SJCRH30 (cell line): Measurements from ENCODE around the gene ACOD1. TPM values are rescaled to one million over a fixed set of nuclear protein-coding genes. Genes with fewer than 3 reads are reported as not detected.
"Not testable (repeated sequence)": the region's sequence is repeated elsewhere in the genome, so short reads cannot be mapped to it uniquely, and the experiment has no call there.

Source experiments
- DNase-seq, 2 experiments: peaks; one replicate each; pipeline ENCODE4 v3.0.0-alpha.2; 2015 to 2020
- H3K27ac ChIP-seq: fragments of 250-450 bp; sonication (Bioruptor Pico); 2 replicates; pipeline ENCODE4 v1.5.1; 2020; ENCODE audit warnings: mild to moderate bottlenecking, moderate library complexity
- H3K27me3 ChIP-seq: fragments of 250-450 bp; sonication (Bioruptor Pico); 2 replicates; pipeline ENCODE4 v1.5.1; 2020; ENCODE audit warnings: mild to moderate bottlenecking, moderate library complexity
- H3K36me3 ChIP-seq: fragments of 250-450 bp; sonication (Bioruptor Pico); 2 replicates; pipeline ENCODE4 v1.5.1; 2020; ENCODE audit warnings: mild to moderate bottlenecking, moderate library complexity
- H3K4me1 ChIP-seq: fragments of 250-450 bp; sonication (Bioruptor Pico); 2 replicates; pipeline ENCODE4 v1.5.1; 2020; ENCODE audit warnings: mild to moderate bottlenecking, moderate library complexity
- H3K4me3 ChIP-seq: fragments of 250-450 bp; sonication (Bioruptor Pico); 2 replicates; pipeline ENCODE4 v1.5.1; 2020; ENCODE audit warnings: mild to moderate bottlenecking, moderate library complexity
- H3K9me3 ChIP-seq: fragments of 250-450 bp; sonication (Bioruptor Pico); replicated peaks from 2 replicates; pipeline ENCODE4 v1.5.1; 2020; ENCODE audit warnings: mild to moderate bottlenecking, moderate library complexity
- total RNA-seq: library from RNA; depleted of rRNA; stranded (reverse); fragments of >200 nt; shearing (Covaris generic); gene quantifications from 2 replicates; pipeline ENCODE4 v1.2.3, GENCODE V29; 2014; rRNA removed

ACOD1 gene
- not detected in 2 replicates for total RNA-seq

DNA sequence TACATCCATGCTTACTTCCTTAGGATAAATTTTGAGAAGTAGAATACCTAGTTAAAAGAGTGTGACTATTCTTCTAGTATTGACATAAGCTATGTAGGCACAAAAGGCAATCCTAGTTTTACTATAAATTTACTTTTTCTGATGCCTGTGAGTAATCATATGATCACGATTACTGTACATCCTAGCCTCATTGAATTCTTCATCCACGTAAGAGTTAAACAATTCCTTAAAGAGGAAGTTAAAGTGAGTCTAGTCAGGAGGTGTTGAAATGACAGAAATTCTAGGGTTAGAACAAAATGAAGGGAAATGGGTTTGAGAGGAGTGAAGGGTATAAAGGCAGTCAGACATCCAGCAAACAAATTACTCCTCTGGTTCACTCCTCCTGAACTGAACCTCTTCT, at the start of gene ACOD1:
ACOD1 (plus strand) TSS at position 363 of the 400 bp plus-strand sequence. CDS start 48 bp downstream, outside the sequence.
- Histone ChIP-seq H3K9me3 (no peaks in the 10 kb centered on the region), H3K27me3 (no peaks in the 10 kb centered on the region), H3K4me3 (no peak within 1 kb of the TSS), H3K4me1 (no peaks in the 10 kb centered on the region), H3K27ac (no peak within 1 kb of the TSS), H3K36me3 (no peaks in the 10 kb centered on the region)
- no peak for DNase-seq

DNA sequence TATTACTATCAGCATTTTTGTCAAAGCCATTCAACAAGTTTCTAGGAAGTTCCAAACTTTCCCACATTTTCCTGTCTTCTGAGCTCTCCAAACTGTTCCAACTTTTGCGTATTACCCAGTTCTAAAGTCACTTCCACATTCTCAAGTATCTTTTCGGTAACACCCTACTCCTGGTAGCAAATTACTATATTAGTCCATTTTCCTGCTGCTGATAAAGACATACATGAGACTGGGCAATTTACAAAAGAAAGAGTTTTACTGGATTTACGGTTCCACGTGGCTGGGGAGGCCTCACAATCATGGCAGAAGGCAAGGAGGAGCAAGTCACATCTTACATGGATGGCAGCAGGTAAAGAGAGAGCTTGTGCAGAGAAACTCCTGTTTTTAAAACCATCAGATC, 49.2 kb upstream of the ACOD1 start:
- not testable (repeated sequence) for DNase-seq, H3K4me1 ChIP-seq, H3K27ac ChIP-seq, H3K27me3 ChIP-seq, H3K36me3 ChIP-seq, H3K9me3 ChIP-seq, H3K4me3 ChIP-seq

DNA sequence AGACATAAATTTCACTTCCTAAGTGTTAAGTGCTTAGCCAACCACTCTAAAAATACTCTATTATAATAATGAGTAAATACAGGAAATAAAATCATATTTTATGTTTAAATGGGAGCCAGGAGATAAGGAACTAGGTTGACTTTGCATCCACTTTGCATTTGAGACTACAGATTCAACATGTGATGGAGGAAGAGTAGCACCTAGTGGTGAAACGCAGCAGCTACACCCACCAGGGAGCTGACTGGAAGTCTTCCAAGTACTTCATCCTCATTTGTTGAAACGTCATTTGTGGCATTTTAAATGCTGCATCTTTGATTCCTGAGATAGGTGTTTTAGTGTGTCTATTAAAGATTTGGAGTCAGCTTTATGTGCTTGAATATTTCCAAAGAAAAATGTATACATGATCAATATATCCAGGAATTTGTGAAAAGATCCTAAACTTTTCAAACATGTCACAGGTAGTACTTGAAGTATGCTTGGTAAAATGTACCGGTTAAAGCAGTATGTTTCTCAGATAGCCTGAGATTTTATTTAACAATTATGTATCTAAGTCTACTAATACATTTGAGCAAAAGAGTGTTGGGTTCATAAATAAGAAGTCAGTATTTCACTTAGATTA, 44.7 kb upstream of the ACOD1 start:
- no peak overlapping the region for H3K27ac ChIP-seq
- peaks cover 7% of the 10 kb centered on the region for H3K9me3 ChIP-seq
- no peak overlapping the region for H3K4me3 ChIP-seq
- H3K36me3 ChIP-seq = no peaks in the 10 kb centered on the region
- H3K27me3 ChIP-seq = no peaks in the 10 kb centered on the region
- H3K4me1 ChIP-seq = no peaks in the 10 kb centered on the region
- DNase-seq = peak; percentile 51 to 77

DNA sequence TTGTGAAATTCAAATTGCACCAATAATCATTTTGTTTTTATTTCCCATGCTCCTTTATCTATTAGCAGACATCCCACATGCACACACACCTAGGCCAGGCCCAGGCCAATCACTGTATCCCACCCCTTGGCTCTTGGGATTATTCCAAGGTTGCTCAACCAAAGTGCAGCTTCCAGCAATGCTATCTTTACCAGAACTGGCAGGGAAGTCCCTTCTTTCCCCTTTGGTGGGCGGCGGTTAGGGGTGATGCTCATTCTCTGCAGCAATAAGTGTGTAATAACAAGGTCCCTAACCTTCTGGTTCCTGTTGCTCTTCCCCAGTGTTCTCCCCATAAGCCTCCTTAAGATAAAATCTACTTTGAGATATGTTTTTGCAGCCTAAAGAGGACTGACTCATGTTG, 43.8 kb upstream of the ACOD1 start:
- Histone ChIP-seq H3K27me3 (no peaks in the 10 kb centered on the region), H3K4me3 (no peak overlapping the region), H3K27ac (no peak overlapping the region), H3K9me3 (peaks cover 2% of the 10 kb centered on the region; the same call in 1 of the 2 replicates), H3K36me3 (no peaks in the 10 kb centered on the region), H3K4me1 (no peaks in the 10 kb centered on the region)
- no peak for DNase-seq

DNA sequence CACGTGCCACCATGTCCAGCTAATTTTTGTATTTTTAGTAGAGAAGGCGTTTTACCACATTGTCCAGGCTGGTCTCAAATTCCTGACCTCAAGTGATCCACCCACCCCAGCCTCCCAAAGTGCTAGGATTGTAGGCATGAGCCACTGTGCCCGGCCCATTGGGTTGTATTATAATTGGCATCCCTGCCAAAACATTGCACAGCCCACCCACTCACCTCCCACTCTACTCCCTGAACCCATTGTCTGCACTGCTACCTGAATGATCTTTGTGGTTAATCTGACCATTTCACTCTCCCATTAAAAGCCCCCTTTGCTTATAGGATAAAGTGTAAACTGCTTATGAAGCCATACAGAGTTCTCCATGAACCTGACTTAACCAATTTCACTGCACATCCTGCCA, 35.8 kb upstream of the ACOD1 start:
- Histone ChIP-seq H3K36me3 (no peaks in the 10 kb centered on the region), H3K27ac (no peak overlapping the region), H3K4me1 (no peaks in the 10 kb centered on the region), H3K9me3 (no peaks in the 10 kb centered on the region), H3K4me3 (no peak overlapping the region), H3K27me3 (no peaks in the 10 kb centered on the region)
- no peak for DNase-seq

DNA sequence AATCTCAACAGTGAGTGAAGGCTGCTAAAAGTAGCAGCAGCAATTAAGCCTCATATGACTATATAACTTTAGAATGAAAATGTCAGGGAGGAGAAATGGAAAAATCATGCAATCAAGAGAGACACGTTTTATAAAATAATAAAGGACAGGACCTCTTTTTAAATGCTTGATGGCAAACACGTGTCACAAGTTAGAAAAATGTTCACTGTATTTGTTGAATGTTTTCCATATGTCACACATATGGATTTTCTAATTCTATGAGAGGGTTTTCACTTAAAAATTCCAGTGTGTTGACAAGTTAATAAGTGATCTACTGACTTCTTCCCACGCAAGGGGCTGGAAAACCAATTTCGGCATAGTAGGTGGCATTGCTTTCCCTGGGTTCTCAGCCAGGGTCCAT, 34.4 kb upstream of the ACOD1 start:
- no peak for DNase-seq
- Histone ChIP-seq H3K4me1 (no peaks in the 10 kb centered on the region), H3K27ac (no peak overlapping the region), H3K4me3 (no peak overlapping the region), H3K9me3 (no peaks in the 10 kb centered on the region), H3K27me3 (no peaks in the 10 kb centered on the region), H3K36me3 (no peaks in the 10 kb centered on the region)

DNA sequence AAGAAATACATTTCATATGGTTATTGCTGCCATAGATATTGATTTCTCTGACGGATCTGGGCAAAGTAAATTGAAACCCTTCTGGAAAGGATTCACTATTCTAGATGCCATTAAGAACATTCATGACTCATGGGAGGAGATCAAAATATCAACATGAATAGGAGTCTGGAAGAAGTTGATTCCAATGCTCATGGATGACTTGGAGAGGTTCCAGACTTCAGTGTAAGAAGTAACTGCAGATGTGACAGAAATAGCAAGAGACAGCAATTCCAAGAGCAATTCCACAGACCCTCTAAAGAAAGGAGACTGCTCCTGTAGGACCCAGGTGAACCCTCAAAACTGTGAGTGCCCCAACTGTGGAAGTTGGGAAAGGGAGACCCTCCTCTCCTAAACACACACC, 31.2 kb upstream of the ACOD1 start:
- Histone ChIP-seq H3K4me1 (no peaks in the 10 kb centered on the region), H3K4me3 (no peak overlapping the region), H3K27ac (no peak overlapping the region), H3K27me3 (no peaks in the 10 kb centered on the region), H3K9me3 (no peaks in the 10 kb centered on the region), H3K36me3 (no peaks in the 10 kb centered on the region)
- no peak for DNase-seq

DNA sequence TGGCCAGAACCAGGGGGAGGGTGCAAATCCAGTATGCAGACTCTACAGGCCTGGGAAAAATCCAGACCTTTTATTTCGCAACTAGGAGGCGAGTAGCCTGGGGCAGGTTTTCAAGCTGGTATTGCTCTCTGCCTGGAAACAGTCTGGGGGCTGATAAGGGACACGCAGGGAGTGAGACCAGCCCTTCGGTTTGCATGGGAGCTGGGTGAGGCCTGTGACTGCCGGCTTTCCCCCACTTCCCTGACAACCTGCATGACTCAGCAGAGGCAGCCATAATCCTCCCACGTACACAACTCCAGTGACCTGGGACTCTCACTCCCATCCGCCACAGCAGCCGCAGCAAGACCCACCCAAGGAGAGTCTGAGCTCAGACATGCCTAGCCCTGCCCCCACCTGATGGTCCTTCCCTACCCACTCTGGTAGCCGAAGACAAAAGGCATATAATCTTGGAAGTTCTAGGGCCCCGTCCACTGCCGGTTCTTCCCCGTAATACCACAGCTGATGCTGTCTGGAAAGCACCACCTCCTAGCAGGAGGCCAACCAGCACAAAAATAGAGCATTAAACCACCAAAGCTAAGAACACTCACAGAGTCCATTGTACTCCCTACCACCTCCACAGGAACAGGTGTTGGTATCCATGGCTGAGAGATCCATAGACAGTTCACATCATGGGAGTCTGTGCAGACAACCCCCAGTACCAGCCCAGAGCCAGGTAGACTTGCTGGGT, 30.4 kb upstream of the ACOD1 start:
- not testable (repeated sequence) for H3K36me3 ChIP-seq, H3K27ac ChIP-seq, H3K9me3 ChIP-seq, H3K27me3 ChIP-seq, H3K4me3 ChIP-seq, H3K4me1 ChIP-seq
- DNase-seq = peak in 1 of 2 experiments; percentile 14

DNA sequence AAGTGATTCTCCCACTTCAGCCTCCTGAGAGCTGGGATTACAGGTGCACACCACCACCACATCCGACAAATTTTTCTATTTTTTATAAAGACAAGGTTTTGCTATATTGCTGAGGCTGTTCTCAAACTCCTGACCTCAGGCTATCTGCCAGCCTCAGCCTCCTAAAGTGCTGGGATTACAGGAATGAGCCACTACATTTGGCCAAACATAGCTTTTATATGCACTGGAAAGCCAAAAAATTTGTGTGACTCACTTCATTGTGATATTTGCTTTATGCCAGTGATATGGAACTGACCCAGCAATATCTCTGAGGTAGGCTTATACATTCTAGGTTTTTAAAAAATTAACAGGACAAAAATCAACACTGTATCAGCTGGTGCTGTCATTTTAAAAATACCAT, 26.8 kb upstream of the ACOD1 start:
- Histone ChIP-seq H3K4me3 (no peak overlapping the region), H3K27ac (no peak overlapping the region), H3K27me3 (no peaks in the 10 kb centered on the region), H3K9me3 (no peaks in the 10 kb centered on the region), H3K36me3 (no peaks in the 10 kb centered on the region), H3K4me1 (no peaks in the 10 kb centered on the region)
- no peak for DNase-seq

DNA sequence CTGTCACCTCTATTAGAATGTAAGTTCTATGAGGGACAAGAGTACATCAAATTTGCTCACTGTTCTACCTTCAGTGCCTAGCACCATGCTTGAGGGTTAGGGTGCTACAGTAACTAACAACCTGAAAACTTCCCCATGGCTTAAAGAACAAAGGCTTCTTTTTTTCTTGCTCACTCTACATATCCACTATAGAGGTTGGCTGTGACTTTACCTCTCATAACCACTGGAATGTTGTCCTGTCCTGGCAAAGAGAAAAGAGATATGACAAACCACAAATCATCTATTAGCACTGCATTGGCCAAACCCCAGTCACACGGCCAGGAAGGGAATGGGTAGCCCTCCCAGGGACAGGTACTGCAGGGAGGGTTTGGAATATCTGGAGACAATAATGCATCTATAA, 23.2 kb upstream of the ACOD1 start:
- H3K4me1 ChIP-seq = no peaks in the 10 kb centered on the region
- no peak overlapping the region for H3K27ac ChIP-seq
- no peaks in the 10 kb centered on the region for H3K27me3 ChIP-seq

DNA sequence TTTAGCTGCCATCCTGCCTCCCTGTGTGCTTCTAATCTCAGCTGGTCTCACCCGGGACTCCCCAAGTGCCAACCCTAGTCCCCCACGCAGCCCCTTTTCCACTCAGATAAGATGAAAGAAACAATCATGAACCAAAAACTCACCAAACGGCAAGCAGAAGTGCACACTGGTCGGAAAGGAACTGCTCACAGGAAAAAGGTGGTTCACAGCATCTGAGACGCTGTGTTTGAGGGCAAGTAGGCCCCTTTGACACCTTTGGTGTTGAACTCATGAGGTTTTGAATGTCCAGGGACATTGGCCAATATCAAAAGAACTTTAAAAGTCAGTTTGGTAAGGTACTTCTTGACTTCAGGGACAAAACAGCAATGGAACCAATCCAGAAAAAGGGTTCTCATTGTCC, 20.4 kb upstream of the ACOD1 start:
- Histone ChIP-seq H3K9me3 (no peaks in the 10 kb centered on the region), H3K27ac (no peak overlapping the region), H3K4me1 (no peaks in the 10 kb centered on the region), H3K36me3 (no peaks in the 10 kb centered on the region), H3K27me3 (no peaks in the 10 kb centered on the region), H3K4me3 (no peak overlapping the region)
- DNase-seq = no peak

More for the DNA sequence above, 23.2 kb upstream of the ACOD1 start:
- DNase-seq = no peak
- Histone ChIP-seq H3K4me3 (no peak overlapping the region), H3K9me3 (no peaks in the 10 kb centered on the region), H3K36me3 (no peaks in the 10 kb centered on the region)

DNA sequence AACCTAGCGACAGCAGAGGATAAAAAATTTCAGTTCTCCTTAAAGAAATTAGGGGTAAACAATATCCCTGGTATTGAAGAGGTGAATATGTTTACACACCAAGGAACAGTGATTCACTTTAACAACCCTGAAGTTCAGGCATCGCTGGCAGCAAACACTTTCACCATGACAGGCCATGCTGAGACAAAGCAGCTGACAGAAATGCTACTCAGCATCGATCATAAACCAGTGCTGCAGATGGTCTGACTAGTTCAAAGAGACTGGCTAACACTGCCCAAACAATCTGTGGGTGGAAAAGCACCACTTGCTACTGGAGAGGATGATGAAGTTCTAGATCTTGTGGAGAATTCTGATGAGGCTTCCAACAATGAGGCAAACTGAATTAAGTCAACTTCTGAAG, 19.9 kb upstream of the ACOD1 start:
- no peaks in the 10 kb centered on the region for H3K9me3 ChIP-seq
- H3K4me1 ChIP-seq = no peaks in the 10 kb centered on the region
- H3K27ac ChIP-seq = no peak overlapping the region
- no peaks in the 10 kb centered on the region for H3K36me3 ChIP-seq
- no peak for DNase-seq
- H3K4me3 ChIP-seq = no peak overlapping the region
- H3K27me3 ChIP-seq = no peaks in the 10 kb centered on the region

DNA sequence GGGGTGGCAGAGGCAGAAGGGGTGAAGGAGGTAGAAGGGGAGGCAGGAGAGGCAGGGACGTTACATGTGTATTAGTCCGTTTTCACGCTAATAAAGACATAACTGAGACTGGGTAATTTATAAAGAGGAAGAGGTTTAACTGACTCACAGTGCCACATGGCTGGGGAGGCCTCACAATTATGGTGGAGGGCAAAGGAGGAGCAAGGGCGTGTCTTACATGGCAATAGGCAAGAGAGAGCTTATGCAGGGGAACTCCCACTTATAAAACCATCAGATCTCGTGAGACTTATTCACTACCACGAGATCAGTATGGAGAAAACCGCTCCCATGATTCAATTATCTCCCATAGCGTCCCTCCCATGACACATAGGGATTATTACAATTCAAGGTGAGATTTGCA, 19.0 kb upstream of the ACOD1 start:
- H3K27ac ChIP-seq = no peak overlapping the region
- H3K9me3 ChIP-seq = no peaks in the 10 kb centered on the region
- H3K4me1 ChIP-seq = no peaks in the 10 kb centered on the region
- H3K27me3 ChIP-seq = no peaks in the 10 kb centered on the region
- no peaks in the 10 kb centered on the region for H3K36me3 ChIP-seq
- no peak overlapping the region for H3K4me3 ChIP-seq
- no peak for DNase-seq

DNA sequence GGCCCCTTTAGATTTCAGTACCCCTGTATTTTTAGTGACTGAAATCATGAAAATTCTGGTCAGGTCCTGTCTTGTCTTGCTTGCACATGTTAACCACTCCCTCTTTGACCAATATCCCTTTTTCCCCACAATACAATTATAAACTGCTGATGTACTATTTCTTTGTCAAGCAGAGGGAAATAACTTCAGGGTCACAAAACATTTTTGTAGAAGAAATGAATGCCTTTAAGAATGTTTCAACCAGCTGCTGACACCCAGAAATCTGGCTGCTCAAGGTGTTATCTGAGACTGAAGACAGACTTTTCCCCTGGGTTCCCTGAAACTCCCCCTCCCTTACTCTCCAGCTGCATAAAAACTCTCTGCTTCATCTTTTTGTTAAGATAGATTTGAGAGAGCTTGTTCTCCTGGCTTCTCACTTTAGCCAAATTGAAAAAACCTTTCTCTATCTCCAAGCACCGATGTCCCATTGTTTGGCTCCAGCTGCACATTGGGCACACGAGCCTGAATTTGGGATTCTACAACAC, 18.4 kb upstream of the ACOD1 start:
- no peaks in the 10 kb centered on the region for H3K4me1 ChIP-seq
- H3K27me3 ChIP-seq = no peaks in the 10 kb centered on the region
- no peak overlapping the region for H3K27ac ChIP-seq
- DNase-seq = no peak
- no peaks in the 10 kb centered on the region for H3K36me3 ChIP-seq
- no peak overlapping the region for H3K4me3 ChIP-seq
- H3K9me3 ChIP-seq = no peaks in the 10 kb centered on the region

DNA sequence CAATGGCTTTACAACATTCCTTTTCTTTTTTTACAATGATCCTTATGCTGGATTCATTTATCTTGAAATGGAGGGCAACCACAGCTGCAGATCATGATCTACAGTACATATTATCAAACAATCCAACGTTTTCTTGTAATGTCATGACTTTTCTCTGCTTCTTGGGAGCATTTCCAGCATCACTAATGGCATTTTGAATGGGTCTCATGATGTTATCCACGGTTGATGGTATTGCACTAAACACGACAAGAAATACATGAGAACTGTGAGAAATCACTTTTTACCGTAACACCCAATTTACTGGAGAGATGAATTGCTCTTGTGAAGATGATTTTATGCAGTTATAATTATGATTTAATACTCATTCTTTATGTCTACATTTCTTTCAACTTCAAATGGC, 16.2 kb upstream of the ACOD1 start:
- no peaks in the 10 kb centered on the region for H3K27me3 ChIP-seq
- no peaks in the 10 kb centered on the region; the same call in 1 of the 2 replicates for H3K4me1 ChIP-seq
- no peak overlapping the region for H3K4me3 ChIP-seq
- H3K27ac ChIP-seq = no peak overlapping the region
- no peaks in the 10 kb centered on the region for H3K36me3 ChIP-seq
- no peaks in the 10 kb centered on the region for H3K9me3 ChIP-seq
- DNase-seq = no peak

DNA sequence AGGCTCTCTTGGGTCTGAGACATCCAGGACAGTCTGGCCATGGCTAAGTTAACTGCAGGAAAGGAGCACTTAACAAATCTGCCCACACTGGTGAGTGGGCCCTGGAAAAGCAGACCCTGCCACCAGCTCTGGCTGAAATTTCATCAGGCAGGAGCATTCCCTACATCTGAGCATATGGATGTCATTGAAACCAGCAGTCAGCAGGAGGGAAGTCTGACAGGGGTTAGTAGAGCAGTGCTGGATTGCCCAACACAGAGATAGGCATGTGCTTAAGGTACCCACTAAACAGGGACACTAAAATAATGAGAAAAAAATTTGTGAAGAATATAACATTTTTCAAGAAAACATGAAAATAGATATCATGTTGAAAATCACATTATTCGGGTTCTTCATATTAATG, 13.6 kb upstream of the ACOD1 start:
- no peaks in the 10 kb centered on the region for H3K36me3 ChIP-seq
- H3K27me3 ChIP-seq = no peaks in the 10 kb centered on the region
- no peak overlapping the region for H3K27ac ChIP-seq
- no peak for DNase-seq
- no peak overlapping the region for H3K4me3 ChIP-seq
- no peaks in the 10 kb centered on the region for H3K9me3 ChIP-seq
- H3K4me1 ChIP-seq = peaks cover 5% of the 10 kb centered on the region
